T-helper 2 cell (primary cell): ENCODE measurements around the gene LYPD1.
"Not testable (repeated sequence)": the region's sequence is repeated elsewhere in the genome, so short reads cannot be mapped to it uniquely, and the experiment has no call there.

Experiments
- DNase-seq, 5 experiments: peaks; one replicate each; pipeline versions ENCODE4 v3.0.0 to v3.0.0-alpha.2; 2012 to 2022
- total RNA-seq, 2 donors: gene quantifications; one replicate each; lab custom pipeline; 2026; lab: John Stamatoyannopoulos, UW

Gene LYPD1, protein sequence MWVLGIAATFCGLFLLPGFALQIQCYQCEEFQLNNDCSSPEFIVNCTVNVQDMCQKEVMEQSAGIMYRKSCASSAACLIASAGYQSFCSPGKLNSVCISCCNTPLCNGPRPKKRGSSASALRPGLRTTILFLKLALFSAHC
- total RNA-seq: 0 to 0.94 reads per million in 2 donors

DNA sequence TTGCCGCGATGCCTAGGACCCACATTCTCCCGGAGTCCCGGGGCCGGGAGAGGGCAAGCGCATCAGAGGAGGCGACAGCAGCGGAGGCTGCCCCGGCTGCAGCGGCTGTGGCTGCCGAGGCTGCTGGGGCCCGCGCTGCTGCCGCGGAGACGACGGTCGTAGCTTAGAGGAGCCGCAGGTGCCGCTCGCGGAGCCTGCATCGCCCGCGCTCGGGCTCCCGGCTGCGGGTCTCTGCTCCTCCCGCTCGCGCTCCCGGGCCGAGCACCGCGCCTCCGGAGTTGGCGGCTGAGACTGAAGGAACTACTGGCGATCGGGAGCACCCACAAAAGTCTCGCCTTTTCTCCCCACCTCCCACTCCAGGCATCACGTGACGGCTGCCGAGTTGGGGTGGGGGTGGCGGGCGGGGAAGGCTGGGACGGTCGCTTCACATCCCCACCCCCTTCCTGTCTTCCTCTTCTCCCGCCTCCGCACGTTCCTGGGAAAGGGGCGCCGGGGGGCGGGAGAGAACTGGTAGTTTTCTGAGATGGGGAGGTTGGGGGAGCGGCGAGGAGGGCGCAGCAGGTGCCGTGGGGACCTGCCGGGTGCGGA, at the start of gene LYPD1:
Gene LYPD1, minus strand, starts transcription at position 298 of the 588 bp plus-strand sequence. Its CDS starts 273 bp downstream, at position 25.
- peak in 1 of 5 experiments; percentile 6 for DNase-seq

DNA sequence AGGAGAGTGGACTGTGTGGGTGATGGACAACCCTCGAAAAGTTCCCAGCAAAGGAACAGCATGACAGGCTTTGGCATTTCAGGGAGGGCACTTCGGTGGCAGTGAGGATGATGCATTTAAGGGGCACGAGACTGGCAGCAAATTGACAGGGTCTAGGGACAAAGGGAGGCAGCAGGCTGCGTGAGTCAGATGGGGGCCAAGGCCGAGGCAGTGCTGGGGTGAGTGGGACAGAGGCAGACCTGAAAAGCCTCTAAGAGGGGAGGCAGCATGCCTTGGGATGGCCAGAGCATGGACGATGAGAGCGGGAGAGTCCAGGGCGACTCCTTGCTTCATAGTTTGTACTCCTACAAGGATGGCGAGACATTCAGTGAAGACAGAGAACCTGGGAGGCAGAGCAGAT, 49.5 kb upstream of the LYPD1 start:
- DNase-seq: no peak

DNA sequence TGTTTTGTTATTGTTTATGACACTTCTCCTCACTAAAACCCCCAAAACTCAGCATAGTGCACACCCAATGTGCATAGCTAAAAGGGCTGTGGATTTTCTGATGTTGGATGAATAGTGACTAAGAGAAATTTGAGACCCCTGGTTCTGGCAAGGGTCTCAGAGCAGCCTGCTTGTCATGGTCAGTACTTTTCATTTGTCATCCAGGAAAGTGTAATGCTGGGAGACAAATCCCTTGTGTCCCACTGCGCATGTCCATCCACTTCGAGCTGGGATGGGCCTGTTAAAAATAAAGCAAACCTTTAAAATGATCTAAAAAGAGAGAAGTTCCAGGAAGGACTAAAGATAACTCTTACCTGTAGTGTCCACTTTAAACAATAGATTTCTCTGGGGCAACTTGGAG, 46.9 kb upstream of the LYPD1 start:
- DNase-seq: no peak

DNA sequence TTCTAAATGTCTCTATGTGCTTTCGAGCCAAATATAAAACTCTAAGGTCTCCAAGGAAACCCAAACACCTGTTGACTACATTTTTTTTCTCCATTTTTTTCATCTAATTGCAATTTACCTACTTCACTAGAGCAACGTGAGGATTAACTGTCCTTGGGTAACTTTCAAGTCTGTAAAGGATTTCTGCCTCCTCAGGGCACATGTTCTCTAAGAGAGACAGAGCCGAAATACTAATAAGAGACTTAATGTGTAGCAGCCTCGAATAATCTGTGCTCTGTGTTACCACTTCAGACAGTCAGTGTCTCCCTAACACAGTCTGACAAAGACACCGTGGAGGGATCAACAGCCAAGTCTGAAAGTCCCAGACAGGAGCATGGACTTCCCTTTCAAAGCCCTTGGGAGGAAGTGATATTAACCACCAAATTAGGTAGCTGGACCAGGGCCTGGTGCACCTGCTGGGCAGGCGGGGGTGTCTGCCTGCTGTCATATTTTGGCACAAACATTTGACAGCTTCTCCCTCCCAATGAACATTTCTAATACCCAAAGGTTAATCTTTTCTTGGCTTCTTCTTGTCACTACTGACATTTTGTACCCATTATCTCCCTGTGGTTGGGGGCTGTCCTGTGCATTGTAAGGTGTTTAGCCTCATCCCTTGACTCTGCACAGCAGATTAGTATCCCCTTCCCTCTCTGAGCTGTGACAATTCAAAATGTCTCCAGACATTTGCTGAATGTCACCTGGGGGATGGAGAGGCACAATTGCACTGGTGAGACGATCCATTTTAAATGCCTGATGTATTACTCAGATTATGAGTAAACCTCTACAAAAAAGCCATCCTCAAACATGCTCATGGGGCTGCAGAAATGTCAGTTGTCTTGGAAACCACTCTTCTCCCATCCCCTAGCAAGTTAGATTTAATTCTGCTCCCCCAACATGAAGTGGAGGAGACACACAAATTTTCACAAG, 45.7 kb upstream of the LYPD1 start:
- no peak for DNase-seq

DNA sequence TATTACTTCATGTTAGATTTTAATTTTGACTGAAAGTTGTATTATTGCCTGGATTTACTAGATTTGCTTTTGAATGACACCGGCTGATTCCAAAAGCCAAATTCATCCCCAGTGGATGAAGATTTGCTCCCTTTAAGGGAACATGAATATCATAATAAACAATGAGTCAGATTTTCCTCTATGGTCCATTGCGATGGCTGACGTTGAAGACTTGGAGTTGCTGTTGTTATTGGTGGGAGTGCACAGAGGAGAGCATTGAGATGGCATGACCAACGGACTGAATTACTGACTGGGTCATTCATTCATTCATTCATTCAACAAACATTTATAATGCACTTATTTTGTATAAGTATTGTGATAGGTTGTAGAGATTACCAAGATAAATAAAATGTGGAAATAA, 33.4 kb upstream of the LYPD1 start:
- DNase-seq: no peak

DNA sequence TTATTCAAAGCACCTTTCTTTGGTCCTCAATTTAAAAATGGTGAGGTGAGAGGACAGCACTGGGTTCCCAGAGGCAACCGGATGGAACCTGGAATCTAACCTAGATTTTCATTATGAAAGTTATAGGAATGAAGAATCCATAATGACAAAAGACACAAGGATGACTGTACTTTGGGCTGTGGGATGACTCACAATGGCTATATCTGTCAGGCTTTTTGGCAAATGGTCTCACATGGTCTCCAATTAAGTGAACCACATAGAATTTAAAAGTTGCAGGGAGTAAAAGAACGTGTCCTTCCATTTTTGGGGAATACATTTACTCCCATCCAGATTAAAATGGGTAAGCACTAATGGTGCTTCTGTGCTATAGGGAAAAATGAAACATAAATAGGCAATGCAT, 31.8 kb upstream of the LYPD1 start:
- no peak for DNase-seq

DNA sequence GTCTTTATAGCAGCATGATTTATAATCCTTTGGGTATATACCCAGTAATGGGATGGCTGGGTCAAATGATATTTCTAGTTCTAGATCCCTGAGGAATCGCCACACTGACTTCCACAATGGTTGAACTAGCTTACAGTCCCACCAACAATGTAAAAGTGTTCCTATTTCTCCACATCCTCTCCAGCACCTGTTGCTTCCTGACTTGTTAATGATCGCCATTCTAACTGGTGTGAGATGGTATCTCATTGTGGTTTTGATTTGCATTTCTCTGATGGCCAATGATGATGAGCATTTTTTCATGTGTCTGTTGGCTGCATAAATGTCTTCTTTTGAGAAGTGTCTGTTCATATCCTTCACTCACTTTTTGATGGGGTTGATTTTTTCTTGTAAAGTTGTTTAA, 29.8 kb upstream of the LYPD1 start:
- not testable (repeated sequence) for DNase-seq

DNA sequence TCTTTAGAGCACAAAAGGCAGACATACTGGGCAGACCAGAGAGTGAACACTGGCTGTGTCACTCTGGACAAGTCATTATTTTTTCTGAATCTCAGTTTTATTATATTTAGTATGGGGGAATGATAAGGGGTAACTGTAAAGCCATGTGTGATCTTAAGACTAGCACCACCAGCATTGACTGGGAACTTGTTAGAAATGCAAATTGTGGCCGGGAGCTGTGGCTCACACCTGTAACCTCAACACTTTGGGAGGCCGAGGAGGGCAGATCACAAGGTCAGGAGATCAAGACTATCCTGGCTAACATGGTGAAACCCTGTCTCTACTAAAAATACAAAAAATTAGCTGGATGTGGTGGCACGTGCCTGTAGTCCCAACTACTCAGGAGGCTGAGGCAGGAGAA, 28.3 kb upstream of the LYPD1 start:
- not testable (repeated sequence) for DNase-seq

DNA sequence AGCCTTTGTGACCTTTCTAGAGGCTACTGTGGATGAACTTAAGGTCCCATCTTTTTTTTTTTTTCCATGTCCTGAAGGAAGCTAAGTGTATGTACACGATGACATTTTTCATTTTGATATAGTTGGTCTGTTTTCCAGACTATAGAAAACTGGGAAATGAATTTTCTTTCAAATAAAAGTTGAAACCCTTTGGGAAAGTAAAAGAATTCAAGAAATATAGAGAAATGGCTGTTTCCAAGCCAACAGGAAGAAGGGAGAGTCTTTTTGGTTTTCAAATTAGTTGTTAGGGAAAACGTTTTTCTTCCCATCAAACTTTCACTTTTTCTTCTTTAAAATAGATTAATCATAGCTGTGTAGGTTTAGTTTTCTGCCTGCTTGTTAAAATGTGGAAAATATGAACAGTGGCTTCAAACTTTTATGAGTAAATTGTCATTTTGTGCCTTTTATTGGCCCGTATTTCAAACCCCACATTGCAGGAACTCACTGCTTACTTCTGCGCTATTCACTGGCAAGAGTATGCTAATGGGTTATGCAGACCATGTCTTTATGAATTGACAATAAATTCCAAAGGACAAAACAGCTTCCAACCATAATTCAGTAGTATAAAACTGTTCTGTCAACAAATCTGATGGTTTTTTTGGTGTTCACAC, 27.7 kb upstream of the LYPD1 start:
- no peak for DNase-seq

DNA sequence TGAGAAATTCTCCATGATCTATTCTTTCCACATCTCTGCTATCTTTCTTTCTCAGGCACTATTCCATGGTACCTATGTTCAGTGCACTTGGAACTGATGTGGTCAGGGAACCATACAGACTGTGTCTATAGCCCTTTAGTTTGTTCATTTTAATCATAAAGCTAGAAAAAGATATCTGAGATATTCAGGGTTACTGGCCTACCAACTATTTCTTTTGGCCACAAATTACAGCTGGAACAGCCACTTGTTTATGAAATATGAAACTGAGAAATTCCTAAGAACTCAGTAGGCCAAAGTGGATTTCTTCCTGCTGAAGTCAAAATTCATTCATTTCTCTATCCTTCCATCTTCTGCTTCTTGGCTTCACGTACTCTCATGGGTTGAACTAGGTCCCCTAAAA, 22.8 kb upstream of the LYPD1 start:
- no peak for DNase-seq

DNA sequence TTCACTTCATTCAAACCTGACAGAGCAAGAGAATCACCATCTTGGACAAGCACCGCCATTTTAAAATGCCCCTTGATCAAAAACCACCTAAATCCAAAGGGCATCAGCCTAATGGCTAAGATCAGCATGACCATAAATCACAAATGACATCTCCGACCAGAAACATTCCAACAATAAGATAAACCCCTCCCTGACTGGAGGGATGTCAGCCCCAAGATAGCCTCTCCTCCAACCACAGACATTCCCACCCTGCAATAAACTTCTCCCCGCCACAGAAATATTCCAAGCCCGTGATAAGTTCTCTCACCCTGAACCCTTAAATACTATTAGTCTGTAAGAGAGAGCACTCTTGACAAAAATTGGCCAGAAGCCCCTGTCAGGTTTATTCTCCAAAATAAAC, 21.6 kb upstream of the LYPD1 start:
- DNase-seq: no peak

DNA sequence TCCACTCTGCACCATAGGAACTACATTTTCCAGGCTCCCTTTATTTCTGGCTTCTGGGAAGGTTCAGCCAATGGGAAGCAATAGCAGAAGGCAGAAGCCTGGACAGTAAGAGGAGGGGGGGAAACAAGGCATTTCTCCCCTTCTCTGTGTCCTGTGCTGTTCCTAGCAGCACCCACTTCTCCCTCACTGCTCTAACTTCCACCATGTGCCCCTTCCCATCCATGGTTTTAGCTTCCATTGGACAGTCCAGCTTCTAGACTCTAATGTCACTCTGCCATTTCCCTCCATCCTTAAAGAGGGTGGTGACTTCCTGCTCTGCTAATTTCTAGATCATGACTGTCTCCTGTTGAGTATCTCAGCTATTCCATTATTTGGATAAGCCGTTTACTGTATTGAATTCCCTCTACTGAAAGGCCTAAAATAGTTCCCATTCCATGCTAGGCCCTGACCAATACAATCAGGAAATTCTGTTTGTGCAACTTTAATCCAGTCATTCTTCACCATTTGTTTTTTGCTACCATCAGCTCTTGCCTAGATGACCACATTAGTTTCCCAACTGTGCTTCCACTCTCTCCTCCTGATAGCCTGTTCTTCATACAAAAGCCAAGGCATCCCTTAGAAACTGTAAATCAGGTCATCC, 20.8 kb upstream of the LYPD1 start:
- DNase-seq: no peak

DNA sequence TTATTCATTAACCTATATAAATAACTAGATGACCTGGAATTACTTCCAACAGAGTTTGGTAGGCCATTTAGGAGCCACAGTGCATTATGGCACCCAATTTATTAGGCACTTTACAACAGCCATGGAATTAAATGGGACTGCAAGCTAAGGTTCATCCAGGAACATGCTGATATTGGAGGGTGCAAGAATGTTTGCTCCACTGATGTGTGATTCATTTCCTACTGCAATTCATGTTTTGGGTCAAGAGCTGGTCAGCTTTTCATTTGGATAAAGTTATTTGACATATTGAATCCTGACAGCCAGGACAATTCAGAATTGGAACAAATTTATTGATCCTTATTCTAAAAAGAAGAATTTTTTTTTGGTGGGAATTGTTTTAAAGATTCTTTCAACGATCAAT, 11.8 kb upstream of the LYPD1 start:
- DNase-seq: no peak

DNA sequence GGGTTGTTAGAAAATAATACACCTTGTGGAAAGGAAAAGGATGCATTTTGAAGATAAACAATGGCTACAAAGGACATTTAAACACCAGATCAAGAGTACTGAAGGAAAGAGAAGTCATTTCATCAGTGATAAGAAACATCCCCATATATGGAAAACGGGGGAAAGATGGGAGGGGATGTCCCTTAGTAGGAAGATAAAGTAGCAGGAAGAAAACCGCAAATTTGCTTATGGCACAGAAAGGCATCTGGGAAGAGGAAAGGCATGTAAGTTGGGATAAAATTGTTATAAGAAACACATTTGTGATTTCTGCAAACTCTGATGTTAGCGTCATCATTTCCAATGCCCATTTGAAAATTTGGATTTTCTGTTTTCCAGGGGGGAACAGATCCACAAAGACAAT, 10.5 kb upstream of the LYPD1 start:
- DNase-seq: no peak

DNA sequence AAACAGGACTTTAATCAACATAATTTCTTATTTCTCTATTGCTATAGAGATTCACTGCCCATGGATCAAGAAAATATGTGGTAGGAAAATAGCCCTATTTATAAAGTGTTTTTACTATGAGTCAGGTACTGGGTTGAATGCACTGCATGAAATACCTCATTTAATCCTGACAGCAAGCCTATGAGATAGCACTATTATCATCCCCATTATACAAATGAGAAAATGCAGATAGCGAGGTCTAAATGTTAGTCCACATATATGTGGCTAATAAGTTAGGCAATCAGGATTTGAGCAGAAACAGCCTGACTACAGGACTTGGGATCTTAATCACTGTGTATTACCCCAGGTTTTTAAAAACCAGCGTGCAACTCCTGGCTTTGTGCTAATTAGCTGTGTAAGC, 8.5 kb upstream of the LYPD1 start:
- no peak for DNase-seq

DNA sequence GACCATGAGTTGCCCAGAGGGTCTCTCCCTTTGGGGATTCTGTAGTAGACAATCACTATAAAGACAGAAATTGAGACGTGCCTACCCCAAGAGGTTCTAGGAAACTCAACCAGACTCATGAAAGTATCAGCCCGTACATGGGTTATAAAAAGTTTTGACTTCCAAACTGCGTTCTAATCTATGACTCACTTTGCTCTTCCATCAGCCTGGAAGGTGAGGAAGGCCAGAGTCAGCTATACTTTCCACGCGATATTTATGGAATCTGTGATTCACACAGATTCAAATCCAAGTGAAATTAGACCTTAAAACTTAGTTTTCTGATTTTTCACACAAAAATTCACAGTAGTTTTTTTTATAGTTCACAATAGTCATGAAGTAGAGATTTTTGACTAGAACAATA, 7.7 kb upstream of the LYPD1 start:
- DNase-seq: no peak

DNA sequence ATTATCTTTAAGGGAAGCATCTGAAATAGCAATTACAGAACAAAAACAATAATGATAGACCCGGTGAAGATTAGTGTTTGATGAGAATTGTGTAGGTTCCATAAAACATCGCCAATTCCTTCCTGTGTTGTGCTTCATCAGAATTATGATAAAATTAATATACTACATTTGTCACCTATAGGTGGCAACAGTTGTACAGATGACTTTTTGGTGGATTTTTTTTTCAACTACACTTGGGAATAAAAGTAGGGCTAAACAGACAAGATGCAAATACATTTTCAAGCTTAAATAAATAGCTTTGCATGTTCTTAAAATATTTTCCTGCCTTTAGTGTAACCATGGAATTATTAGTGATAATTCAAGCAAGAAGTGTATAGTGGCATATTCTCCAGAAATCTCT, 7.0 kb upstream of the LYPD1 start:
- no peak for DNase-seq

DNA sequence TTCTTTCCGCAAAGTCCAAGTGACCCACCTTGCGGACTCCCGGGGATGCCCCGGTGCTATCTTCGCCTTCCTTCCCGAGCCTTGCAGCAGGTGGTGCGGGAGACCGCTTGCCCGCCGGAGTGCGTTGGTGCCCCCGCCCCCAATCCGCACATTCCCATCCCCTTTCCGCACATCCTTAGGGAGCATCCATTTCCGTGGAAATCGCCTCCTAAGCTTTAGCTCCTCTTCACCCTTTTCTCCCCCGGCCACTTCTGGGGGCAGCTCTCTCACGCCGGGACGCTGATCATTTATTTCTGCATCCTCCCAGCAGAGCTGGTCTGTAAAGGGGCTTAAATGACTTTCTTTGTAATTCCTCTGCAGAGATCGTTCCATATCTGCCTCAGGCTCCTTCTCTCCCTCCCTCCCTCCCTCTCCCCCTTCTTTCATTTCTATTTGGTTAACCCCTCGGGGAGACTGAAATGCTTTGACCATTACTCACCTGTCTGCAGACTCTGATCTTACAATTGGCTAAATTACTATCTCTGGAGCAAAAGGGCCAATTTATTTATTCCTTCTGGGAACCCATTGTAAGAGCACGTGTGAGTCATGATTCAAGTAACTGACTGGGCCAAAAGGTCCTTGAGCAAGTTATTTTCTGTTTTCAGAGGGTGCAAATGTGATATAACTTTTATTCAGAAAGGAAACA, 1.3 kb upstream of the LYPD1 start:
- DNase-seq: no peak

DNA sequence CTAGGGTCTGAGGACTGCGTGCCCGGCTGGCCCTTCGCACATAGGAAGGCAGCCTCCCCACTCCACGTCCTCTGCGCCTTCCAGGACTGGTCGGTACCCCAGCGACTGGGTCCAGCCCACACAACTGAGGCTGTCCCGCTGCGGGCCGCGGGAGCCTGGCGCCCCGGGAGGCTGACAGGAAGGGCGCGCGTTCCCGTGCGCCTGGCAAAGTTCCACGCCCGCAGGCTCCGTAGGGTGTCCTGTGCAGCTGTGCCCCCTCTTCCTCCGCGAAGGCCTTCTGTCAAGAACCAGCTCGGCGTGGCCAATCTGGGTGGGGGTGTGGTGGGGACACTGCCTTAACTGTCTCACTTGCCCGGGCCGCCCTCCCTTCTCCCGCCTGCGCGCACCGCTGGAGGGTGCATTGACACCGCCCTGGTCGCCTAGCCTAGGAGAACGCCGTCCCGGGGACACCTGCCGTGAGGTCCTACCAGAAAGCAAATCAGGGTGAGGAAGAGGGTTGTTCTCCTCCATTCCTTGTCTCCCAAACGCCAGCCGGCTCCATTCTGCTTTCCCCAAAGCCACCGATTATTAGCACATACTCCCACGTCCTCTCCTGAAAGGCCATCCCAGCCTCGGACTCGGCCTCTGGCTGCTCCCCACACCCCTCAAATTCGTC, 618 bp upstream of the LYPD1 start:
- no peak for DNase-seq

DNA sequence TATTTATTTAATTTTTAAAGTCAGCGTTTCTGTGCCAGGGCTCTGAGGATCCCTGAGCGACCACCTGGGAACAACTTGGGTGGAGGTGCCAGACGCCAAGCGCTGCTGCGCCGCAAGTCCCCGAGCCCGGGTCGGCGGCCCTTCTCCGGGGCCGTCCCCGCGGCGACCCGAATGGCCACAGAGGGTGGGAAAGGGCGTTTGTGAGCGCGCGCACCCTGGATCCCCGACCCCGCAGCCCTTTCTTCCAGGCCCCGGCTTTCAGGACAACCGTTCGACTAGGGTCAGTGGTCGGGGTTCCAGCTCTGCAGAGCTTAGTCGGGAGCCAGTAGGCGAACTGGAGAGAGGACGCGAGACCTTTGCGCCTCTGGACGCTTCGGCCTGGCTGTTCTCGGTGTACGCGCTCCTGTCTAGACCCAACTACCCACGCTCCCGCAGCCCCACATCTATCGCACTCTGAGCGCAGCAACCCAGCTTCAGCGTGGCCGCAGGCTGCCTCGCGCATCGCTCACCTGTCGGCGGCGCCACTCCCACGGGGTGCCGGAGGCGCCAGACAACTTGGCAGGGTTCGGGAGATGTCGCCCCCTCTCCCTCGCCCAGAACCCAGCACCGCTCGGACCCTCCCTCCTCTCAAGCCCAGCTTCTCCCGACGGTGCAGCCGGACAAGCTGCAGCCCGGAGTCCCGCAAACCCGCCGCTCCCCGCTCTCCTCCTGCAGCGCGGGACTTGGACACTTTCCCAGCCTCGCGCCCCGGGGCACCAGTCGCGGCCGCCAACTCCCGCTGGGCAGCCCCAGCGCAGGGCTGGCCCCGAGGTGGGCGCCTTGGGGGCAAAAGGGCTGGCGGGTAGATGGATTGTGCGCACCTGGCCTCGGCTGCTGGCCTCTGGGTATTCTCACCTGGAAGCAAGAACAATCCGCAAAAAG, 758 bp downstream of the LYPD1 start:
- DNase-seq: peak in 1 of 5 experiments; percentile 9
